Testis (tissue), 3 donors: ENCODE results near the gene AKAP5. TPM values are rescaled to one million over a fixed set of nuclear protein-coding genes. Genes with fewer than 3 reads are reported as not detected.

ENCODE experiments used
- DNase-seq: peaks from one replicate; pipeline ENCODE4 v3.0.0-alpha.2; 2019
- H3K27ac ChIP-seq, 2 donors: fragments of 200-600 bp; sonication (generic); one replicate each; pipeline ENCODE4 v1.5.1; 2019
- H3K27me3 ChIP-seq: fragments of 200-600 bp; sonication (generic); one replicate; pipeline ENCODE4 v1.5.1; 2019
- H3K36me3 ChIP-seq: fragments of 200-600 bp; sonication (generic); one replicate; pipeline ENCODE4 v1.5.1; 2017; ENCODE audit warnings: low read depth; ENCODE audit errors: missing control alignments
- H3K4me1 ChIP-seq: fragments of 200-600 bp; sonication (generic); one replicate; pipeline ENCODE4 v1.5.1; 2019
- H3K4me3 ChIP-seq, 2 donors: fragments of 200-600 bp; sonication (generic); one replicate each; pipeline ENCODE4 v1.5.1; 2017 to 2019
- H3K9me3 ChIP-seq: fragments of 200-600 bp; sonication (generic); one replicate; pipeline ENCODE4 v1.5.1; 2017
- CTCF ChIP-seq, 3 experiments: fragments of 450-650 bp in 2 of 3; fragments of 200-600 bp in 1 of 3; sonication (generic) in 1 of 3; IDR thresholded peaks; one replicate each; pipeline ENCODE4 v1.5.1; 2016 to 2019; ENCODE audit warnings: antibody characterized with exemption in 3 of 3, mild to moderate bottlenecking in 2 of 3, moderate library complexity in 1 of 3
- POLR2A ChIP-seq: fragments of 450-650 bp; IDR thresholded peaks from one replicate; pipeline ENCODE4 v1.6.1; 2017; ENCODE audit warnings: antibody characterized with exemption, mild to moderate bottlenecking, moderate library complexity
- WGBS, 2 donors: methylation state at CpG; one replicate each; pipeline ENCODE4 v1.1.5; 2018; 5-methylcytosine and 5-hydroxymethylcytosine counted together
- intact Hi-C: fragments of 100-400 bp; cut with DNase I; formaldehyde crosslinking; loops from one replicate; pipeline ENCODE4 v1.15.1; 2023; ENCODE audit warnings: low total_unique reads
- polyA plus RNA-seq: library from polyadenylated mRNA; stranded (reverse); fragments of 350-450 nt; fragmentation: Illumina TruSeq; extraction: RNeasy Lipid Tissue Mini Kit (QIAGEN cat#74804); gene quantifications from one replicate; pipeline ENCODE4 v1.2.3, GENCODE V29; 2014; ENCODE audit warnings: low read depth, low replicate concordance; ENCODE audit not compliant: insufficient read depth
- total RNA-seq, 2 donors: library from RNA; depleted of rRNA; stranded (reverse); fragments of >200 nt; gene quantifications; one replicate each; pipeline ENCODE4 v1.2.3, GENCODE V29; 2016

AKAP5 gene
- total and polyA plus RNA-seq, 3 donors from 2014 or later, result 0.29 to 0.63 (median 0.50) TPM

GRCh38 chr14:64464651-64465050 lies 648 bp upstream of the AKAP5 start:
- WGBS, 2 donors, result 30 to 33% methylated on average over 6 of the region's 6 CpGs
- H3K27ac ChIP-seq, result no peak overlapping the region
- TF ChIP-seq CTCF (IDR thresholded peaks at IDR 0.05) (no peak), POLR2A (no peak)
- DNase-seq, result no peak
- peak overlapping the region; percentile 73 for H3K4me3 ChIP-seq
- no peaks in the 10 kb centered on the region for H3K27me3 ChIP-seq
- no peaks in the 10 kb centered on the region for H3K9me3 ChIP-seq
- no peaks in the 10 kb centered on the region for H3K36me3 ChIP-seq
- intact Hi-C loops, result no loop called here
- no peaks in the 10 kb centered on the region for H3K4me1 ChIP-seq

GRCh38 chr14:64465831-64466554 lies 694 bp downstream of the AKAP5 start:
- Histone ChIP-seq H3K27me3 (no peaks in the 10 kb centered on the region), H3K27ac (no peak overlapping the region), H3K4me1 (no peaks in the 10 kb centered on the region), H3K36me3 (no peaks in the 10 kb centered on the region), H3K9me3 (no peaks in the 10 kb centered on the region), H3K4me3 (peak overlapping the region; percentile 73)
- TF ChIP-seq CTCF (IDR thresholded peaks at IDR 0.05) (no peak), POLR2A (no peak)
- intact Hi-C loops, result no loop called here
- 7 to 8% methylated on average over 15 of the region's 15 CpGs for WGBS, 2 donors
- peak; percentile 29 for DNase-seq

DNA sequence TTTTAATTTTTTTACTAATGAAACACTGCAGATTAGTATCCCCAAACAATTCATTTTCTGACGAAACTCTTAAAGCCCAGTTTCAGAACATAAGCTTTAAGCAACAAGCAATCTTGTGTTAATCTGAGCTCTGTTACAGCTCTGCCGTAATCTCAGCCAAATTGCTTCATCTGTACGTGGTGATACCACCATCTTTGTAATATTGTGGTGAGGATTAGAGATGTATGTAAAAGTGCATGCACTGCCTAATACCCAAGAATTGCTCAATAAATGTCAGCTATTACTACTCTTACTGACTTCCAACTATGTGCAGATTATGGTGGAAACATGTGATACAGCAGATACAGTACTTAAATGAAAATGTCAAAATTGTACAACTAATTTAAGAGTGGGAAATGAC lies 1.8 kb downstream of the AKAP5 start:
- intact Hi-C loops, result no loop called here
- no peak for DNase-seq
- TF ChIP-seq CTCF (IDR thresholded peaks at IDR 0.05) (no peak), POLR2A (no peak)

DNA sequence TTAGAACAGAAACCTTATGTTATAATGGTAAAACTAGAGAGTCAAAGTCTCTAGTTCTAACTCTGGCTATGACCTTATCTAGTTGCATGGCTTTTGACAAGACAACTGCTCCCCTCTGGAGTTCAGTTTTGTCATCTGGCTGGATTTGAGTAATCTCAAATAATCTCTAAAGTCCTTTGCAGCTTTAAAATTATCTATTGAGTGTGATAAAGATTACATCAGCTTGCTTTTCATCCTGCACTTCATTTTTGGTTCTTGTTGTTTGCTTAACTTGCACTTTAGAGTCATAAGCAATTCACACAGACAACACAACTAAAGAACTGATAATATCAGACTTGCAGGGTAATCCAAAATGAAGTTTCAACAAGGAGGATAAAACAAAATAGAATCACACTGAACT lies 2.3 kb downstream of the AKAP5 start:
- no peaks in the 10 kb centered on the region for H3K36me3 ChIP-seq
- no peak for DNase-seq
- H3K4me3 ChIP-seq, result no peak overlapping the region
- H3K4me1 ChIP-seq, result no peaks in the 10 kb centered on the region
- no peak for TF ChIP-seq CTCF (IDR thresholded peaks at IDR 0.05)
- no peak for TF ChIP-seq POLR2A
- H3K9me3 ChIP-seq, result no peaks in the 10 kb centered on the region
- H3K27ac ChIP-seq, result no peak overlapping the region
- H3K27me3 ChIP-seq, result no peaks in the 10 kb centered on the region
- intact Hi-C loops, result no loop called here

More for the DNA sequence above, 1.8 kb downstream of the AKAP5 start:
- Histone ChIP-seq H3K9me3 (no peaks in the 10 kb centered on the region), H3K4me3 (no peak overlapping the region), H3K4me1 (no peaks in the 10 kb centered on the region), H3K27ac (no peak overlapping the region), H3K27me3 (no peaks in the 10 kb centered on the region), H3K36me3 (no peaks in the 10 kb centered on the region)
- 83 to 84% methylated on average over 3 of the region's 3 CpGs for WGBS, 2 donors

DNA sequence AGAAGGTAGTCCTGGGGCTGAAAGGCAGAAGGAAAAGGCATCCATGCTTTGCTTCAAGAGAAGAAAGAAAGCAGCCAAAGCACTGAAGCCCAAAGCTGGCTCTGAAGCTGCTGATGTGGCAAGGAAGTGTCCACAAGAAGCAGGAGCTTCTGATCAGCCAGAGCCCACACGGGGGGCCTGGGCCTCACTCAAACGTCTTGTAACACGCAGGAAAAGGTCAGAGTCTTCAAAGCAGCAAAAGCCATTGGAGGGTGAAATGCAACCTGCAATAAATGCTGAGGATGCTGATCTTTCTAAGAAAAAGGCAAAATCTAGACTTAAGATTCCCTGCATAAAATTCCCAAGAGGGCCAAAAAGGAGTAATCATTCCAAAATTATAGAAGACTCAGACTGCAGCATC lies 3.2 kb downstream of the AKAP5 start:
- intact Hi-C loops, result no loop called here
- TF ChIP-seq POLR2A (no peak), CTCF (IDR thresholded peaks at IDR 0.05) (no peak)
- Histone ChIP-seq H3K4me1 (no peaks in the 10 kb centered on the region), H3K27me3 (no peaks in the 10 kb centered on the region), H3K9me3 (no peaks in the 10 kb centered on the region), H3K36me3 (no peaks in the 10 kb centered on the region), H3K27ac (no peak overlapping the region), H3K4me3 (no peak overlapping the region)
- no peak for DNase-seq
- 59 to 71% methylated on average over 3 of the region's 3 CpGs for WGBS, 2 donors
